OCI-LY3 (cell line): ENCODE results near the gene MGRN1.

Experiments used
- H2AFZ ChIP-seq: fragments of 200-600, 300-600 bp; shearing (Covaris generic); 2 replicates; pipeline ENCODE4 v1.6.0; 2014; ENCODE audit warnings: antibody characterized with exemption, low read depth, low read length
- H3K27ac ChIP-seq: fragments of 200-600, 300-600 bp; sonication (generic); 2 replicates; pipeline ENCODE4 v1.5.1; 2014; ENCODE audit warnings: mild to moderate bottlenecking, low read length, moderate library complexity, mixed read lengths
- H3K27me3 ChIP-seq: fragments of 200-600, 300-600 bp; sonication (generic); 2 replicates; pipeline ENCODE4 v1.6.1; 2014; ENCODE audit warnings: low read depth, low read length, mixed read lengths
- H3K36me3 ChIP-seq: fragments of 200-600, 300-600 bp; sonication (generic); replicated peaks from 2 replicates; pipeline ENCODE3; 2014; ENCODE audit warnings: low read depth, low read length, mixed read lengths
- H3K4me1 ChIP-seq: fragments of 300-600, 200-600 bp; sonication (generic); 2 replicates; pipeline ENCODE4 v1.6.1; 2014; ENCODE audit warnings: low read length, mixed read lengths
- H3K4me2 ChIP-seq: fragments of 200-600, 300-600 bp; sonication (generic); 2 replicates; pipeline ENCODE4 v1.6.1; 2014; ENCODE audit warnings: low read length, mixed read lengths
- H3K4me3 ChIP-seq: fragments of 300-600, 200-600 bp; sonication (generic); 2 replicates; pipeline ENCODE4 v1.5.1; 2014; ENCODE audit warnings: antibody characterized with exemption, mild to moderate bottlenecking, low read length, moderate library complexity
- H3K79me2 ChIP-seq: fragments of 300-600, 200-600 bp; shearing (Covaris generic); 2 replicates; pipeline ENCODE4 v1.6.1; 2014; ENCODE audit warnings: mild to moderate bottlenecking, low read length, mixed read lengths
- H3K9ac ChIP-seq: fragments of 300-600, 200-600 bp; shearing (Covaris generic); 2 replicates; pipeline ENCODE4 v1.6.0; 2014; ENCODE audit warnings: mild to moderate bottlenecking, low read length, moderate library complexity
- H3K9me3 ChIP-seq: fragments of 200-600, 300-600 bp; shearing (Covaris generic); 2 replicates; pipeline ENCODE4 v1.6.1; 2014; ENCODE audit warnings: low read length, mixed read lengths; ENCODE audit not compliant: insufficient read depth
- H4K20me1 ChIP-seq: fragments of 200-600, 300-600 bp; sonication (generic); 2 replicates; pipeline ENCODE4 v1.6.1; 2016; ENCODE audit warnings: low read length, mixed read lengths; ENCODE audit not compliant: insufficient read depth
- CTCF ChIP-seq: fragments of 200-600, 300-600 bp; sonication (generic); IDR thresholded peaks from 2 replicates; pipeline ENCODE4 v1.5.1; 2014; ENCODE audit warnings: antibody characterized with exemption, low read length, low read depth
- EZH2phosphoT487 ChIP-seq: fragments of 200-600 bp; shearing (Covaris generic); IDR thresholded peaks from 2 replicates; pipeline ENCODE4 v1.6.1; 2018; ENCODE audit warnings: antibody characterized with exemption, mixed run types, low read depth

Gene MGRN1

GRCh38 chr16:4691666-4692412, 67.2 kb downstream of the MGRN1 start:
- H3K79me2 ChIP-seq = peaks cover 13% of the 10 kb centered on the region
- H3K27me3 ChIP-seq = no peaks in the 10 kb centered on the region
- H3K4me1 ChIP-seq = peaks cover 11% of the 10 kb centered on the region
- no peak overlapping the region for H3K27ac ChIP-seq
- peaks cover 2% of the 10 kb centered on the region for H3K36me3 ChIP-seq
- no peaks in the 10 kb centered on the region for H3K9me3 ChIP-seq
- no peak overlapping the region for H3K9ac ChIP-seq
- H3K4me3 ChIP-seq = no peak overlapping the region
- no peak overlapping the region for H2AFZ ChIP-seq
- H3K4me2 ChIP-seq = no peak overlapping the region
- no peaks in the 10 kb centered on the region for H4K20me1 ChIP-seq
- TF ChIP-seq EZH2phosphoT487 = no peak
- no peak for TF ChIP-seq CTCF

- peak overlapping the region; percentile 50; the same call in 1 of the 2 replicates for H3K9ac ChIP-seq
- no peak overlapping the region for H3K27ac ChIP-seq
- H3K9me3 ChIP-seq = no peaks in the 10 kb centered on the region
- peaks cover 11% of the 10 kb centered on the region for H3K4me1 ChIP-seq
- H3K79me2 ChIP-seq = peaks cover 13% of the 10 kb centered on the region
- H3K36me3 ChIP-seq = peaks cover 4% of the 10 kb centered on the region
- H3K4me3 ChIP-seq = peak overlapping the region; percentile 88
- H3K27me3 ChIP-seq = no peaks in the 10 kb centered on the region
- TF ChIP-seq CTCF = no peak
- TF ChIP-seq EZH2phosphoT487 = no peak
- no peaks in the 10 kb centered on the region for H4K20me1 ChIP-seq
- H2AFZ ChIP-seq = 0 out of 2 replicates have a peak overlapping the region, but pooled peaks have one; percentile 8
- peak overlapping the region; percentile 94 for H3K4me2 ChIP-seq
Measured at GRCh38 chr16:4692460-4693295, 68.1 kb downstream of the MGRN1 start.

- Histone ChIP-seq H3K36me3 (peaks cover 4% of the 10 kb centered on the region), H3K4me1 (peaks cover 11% of the 10 kb centered on the region)
Measured at GRCh38 chr16:4693296-4693955, 68.8 kb downstream of the MGRN1 start, which contains the start of gene NUDT16L1. NUDT16L1 (plus strand) TSS chr16:4693562; CDS start chr16:4693727, 165 bp downstream.

More at GRCh38 chr16:4693296-4693955, 68.8 kb downstream of the MGRN1 start, which contains the start of gene NUDT16L1:
- peaks cover 13% of the 10 kb centered on the region for H3K79me2 ChIP-seq
- H3K27ac ChIP-seq = 0 out of 2 replicates have a peak within 1 kb of the TSS, but pooled peaks have one; percentile 26
- peak within 1 kb of the TSS; percentile 88 for H3K4me3 ChIP-seq
- H3K27me3 ChIP-seq = no peaks in the 10 kb centered on the region
- peak within 1 kb of the TSS; percentile 94 for H3K4me2 ChIP-seq
- TF ChIP-seq CTCF (0 out of 2 replicates have a peak, but pooled peaks have one; percentile 3), EZH2phosphoT487 (no peak)
- H3K9me3 ChIP-seq = no peaks in the 10 kb centered on the region
- H2AFZ ChIP-seq = peak within 1 kb of the TSS; percentile 76; the same call in 1 of the 2 replicates
- peak within 1 kb of the TSS; percentile 84 for H3K9ac ChIP-seq
- no peaks in the 10 kb centered on the region for H4K20me1 ChIP-seq
